ENCODE data around the gene BRD3OS.

BRD3OS gene

GRCh38 chr9:134024828-134025605 lies at the start of gene BRD3OS:
BRD3OS (plus strand) TSS chr9:134025481; CDS start chr9:134026748, 1,267 bp downstream.
- in situ Hi-C loops (cut with MboI; ENCODE audit: low pct_unique_long_range_greater_than_20kb, low sequenced_read_pairs, unreplicated experiment) = loop anchor here (25.0 kb wide), 1 partner anchor 488 kb away; the partner anchor contains the start of gene ADAMTSL2
- peak; percentile 98 for DNase-seq (ENCODE audit: low spot score)
- TF ChIP-seq CTCF (IDR thresholded peaks at IDR 0.05; ENCODE audit: extremely low read depth, insufficient read depth, missing control alignments) = no peak

GRCh38 chr9:133975511-133975910 lies 49.8 kb upstream of the BRD3OS start:
- TF ChIP-seq CTCF (IDR thresholded peaks at IDR 0.05; ENCODE audit: extremely low read depth, insufficient read depth, missing control alignments) = no peak
- in situ Hi-C loops (cut with MboI; ENCODE audit: low pct_unique_long_range_greater_than_20kb, low sequenced_read_pairs, unreplicated experiment) = no loop called here
- no peak for DNase-seq (ENCODE audit: low spot score)

GRCh38 chr9:133976191-133976861 lies 49.0 kb upstream of the BRD3OS start:
- in situ Hi-C loops (cut with MboI; ENCODE audit: low pct_unique_long_range_greater_than_20kb, low sequenced_read_pairs, unreplicated experiment) = no loop called here
- no peak for TF ChIP-seq CTCF (IDR thresholded peaks at IDR 0.05; ENCODE audit: extremely low read depth, insufficient read depth, missing control alignments)
- no peak for DNase-seq (ENCODE audit: low spot score)

- in situ Hi-C loops (cut with MboI; ENCODE audit: low pct_unique_long_range_greater_than_20kb, low sequenced_read_pairs, unreplicated experiment) = no loop called here
- TF ChIP-seq CTCF (IDR thresholded peaks at IDR 0.05; ENCODE audit: extremely low read depth, insufficient read depth, missing control alignments) = no peak
- no peak for DNase-seq (ENCODE audit: low spot score)
Measured at GRCh38 chr9:133976887-133977286, 48.4 kb upstream of the BRD3OS start.

GRCh38 chr9:133977421-133978201 lies 47.7 kb upstream of the BRD3OS start:
- in situ Hi-C loops (cut with MboI; ENCODE audit: low pct_unique_long_range_greater_than_20kb, low sequenced_read_pairs, unreplicated experiment) = no loop called here
- DNase-seq (ENCODE audit: low spot score) = no peak
- TF ChIP-seq CTCF (IDR thresholded peaks at IDR 0.05; ENCODE audit: extremely low read depth, insufficient read depth, missing control alignments) = no peak

- DNase-seq (ENCODE audit: low spot score) = no peak
- TF ChIP-seq CTCF (IDR thresholded peaks at IDR 0.05; ENCODE audit: extremely low read depth, insufficient read depth, missing control alignments) = no peak
- in situ Hi-C loops (cut with MboI; ENCODE audit: low pct_unique_long_range_greater_than_20kb, low sequenced_read_pairs, unreplicated experiment) = no loop called here
Measured at GRCh38 chr9:133978226-133978898, 46.9 kb upstream of the BRD3OS start.

Data from GM13977 (cell line).